Measurements from ENCODE around the gene HSPA8. TPM values are rescaled to one million over a fixed set of nuclear protein-coding genes. Genes with fewer than 3 reads are reported as not detected.

The HSPA8 gene
- 100 to 1,000 TPM; 799 to 842 TPM for total RNA-seq

- Histone ChIP-seq H3K36me3 (peaks cover 5 to 18% of the 10 kb centered on the region in 2 donors), H3K4me1 (replicated peaks) (peaks cover 18% of the 10 kb centered on the region), H3K4me3 (peak within 1 kb of the TSS; percentile 73 to 91), H3K9me3 (no peaks in the 10 kb centered on the region), H3K27ac (peak within 1 kb of the TSS; percentile 100), H3K27me3 (replicated peaks; ENCODE audit: insufficient read depth) (no peaks in the 10 kb centered on the region)
- DNase-seq (ENCODE audit: low spot score): peak; percentile 60
- no peak for TF ChIP-seq POLR2AphosphoS5 (IDR thresholded peaks at IDR 0.05)
- TF ChIP-seq, protein P1, sequence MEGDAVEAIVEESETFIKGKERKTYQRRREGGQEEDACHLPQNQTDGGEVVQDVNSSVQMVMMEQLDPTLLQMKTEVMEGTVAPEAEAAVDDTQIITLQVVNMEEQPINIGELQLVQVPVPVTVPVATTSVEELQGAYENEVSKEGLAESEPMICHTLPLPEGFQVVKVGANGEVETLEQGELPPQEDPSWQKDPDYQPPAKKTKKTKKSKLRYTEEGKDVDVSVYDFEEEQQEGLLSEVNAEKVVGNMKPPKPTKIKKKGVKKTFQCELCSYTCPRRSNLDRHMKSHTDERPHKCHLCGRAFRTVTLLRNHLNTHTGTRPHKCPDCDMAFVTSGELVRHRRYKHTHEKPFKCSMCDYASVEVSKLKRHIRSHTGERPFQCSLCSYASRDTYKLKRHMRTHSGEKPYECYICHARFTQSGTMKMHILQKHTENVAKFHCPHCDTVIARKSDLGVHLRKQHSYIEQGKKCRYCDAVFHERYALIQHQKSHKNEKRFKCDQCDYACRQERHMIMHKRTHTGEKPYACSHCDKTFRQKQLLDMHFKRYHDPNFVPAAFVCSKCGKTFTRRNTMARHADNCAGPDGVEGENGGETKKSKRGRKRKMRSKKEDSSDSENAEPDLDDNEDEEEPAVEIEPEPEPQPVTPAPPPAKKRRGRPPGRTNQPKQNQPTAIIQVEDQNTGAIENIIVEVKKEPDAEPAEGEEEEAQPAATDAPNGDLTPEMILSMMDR (IDR thresholded peaks at IDR 0.05): no peak
- peak; percentile 96 for TF ChIP-seq POLR2A (IDR thresholded peaks at IDR 0.05)
- under 1% methylated on average over 45 of the region's 45 CpGs for whole genome bisulfite sequencing
- intact Hi-C loops (cut with DNase I): no loop called here
Observed at GRCh38 chr11:123061403-123062157, at the start of gene HSPA8. TSS of gene HSPA8 (minus strand) at chr11:123062136. CDS start at chr11:123061324, 812 bp downstream.

DNA sequence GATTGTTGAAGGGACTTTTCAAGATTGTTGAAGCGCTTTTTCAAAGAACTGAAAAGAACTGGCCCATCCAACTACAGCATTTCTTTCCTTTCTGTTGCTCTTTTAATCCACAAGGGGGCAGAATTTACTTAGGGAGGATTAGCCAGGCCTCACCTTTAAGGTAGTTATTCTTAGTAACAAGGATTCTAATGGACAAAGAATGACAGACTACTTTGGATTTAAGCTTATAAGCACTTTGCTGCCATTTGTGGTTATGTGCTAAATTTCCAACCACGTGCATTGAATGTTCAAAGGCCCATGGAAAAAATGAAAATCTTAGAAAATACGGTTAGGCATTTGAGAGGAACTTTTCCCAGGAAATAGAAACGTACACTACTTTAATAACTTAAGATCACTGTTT is 49.5 kb upstream of the HSPA8 start:
- WGBS: 71% methylated on average over 4 of the region's 4 CpGs
- intact Hi-C loops (cut with DNase I): loop anchor here (5.0 kb wide), 1 partner anchor 136 kb away; no protein-coding TSS in a partner anchor
- Histone ChIP-seq H3K9me3 (no peaks in the 10 kb centered on the region), H3K27ac (no peak overlapping the region), H3K27me3 (replicated peaks; ENCODE audit: insufficient read depth) (no peaks in the 10 kb centered on the region), H3K4me1 (replicated peaks) (no peaks in the 10 kb centered on the region), H3K36me3 (no peaks in the 10 kb centered on the region), H3K4me3 (no peak overlapping the region)
- no peak for TF ChIP-seq POLR2A (IDR thresholded peaks at IDR 0.05)
- TF ChIP-seq, protein P1 (IDR thresholded peaks at IDR 0.05): peak; percentile 23 to 73 (median 68)
- no peak for DNase-seq (ENCODE audit: low spot score)

GRCh38 chr11:123110397-123110796 is 48.5 kb upstream of the HSPA8 start:
- H3K9me3 ChIP-seq: no peaks in the 10 kb centered on the region
- no peaks in the 10 kb centered on the region for H3K27me3 ChIP-seq (replicated peaks; ENCODE audit: insufficient read depth)
- no peak overlapping the region for H3K4me3 ChIP-seq
- WGBS: 71% methylated on average over 8 of the region's 8 CpGs
- no peaks in the 10 kb centered on the region for H3K36me3 ChIP-seq
- no peak overlapping the region for H3K27ac ChIP-seq
- H3K4me1 ChIP-seq (replicated peaks): no peaks in the 10 kb centered on the region
- TF ChIP-seq, protein P1 (IDR thresholded peaks at IDR 0.05): no peak
- TF ChIP-seq POLR2A (IDR thresholded peaks at IDR 0.05) (no peak), POLR2AphosphoS5 (IDR thresholded peaks at IDR 0.05) (no peak)
- DNase-seq (ENCODE audit: low spot score): no peak
- intact Hi-C loops (cut with DNase I): loop anchor here (5.0 kb wide), 1 partner anchor 137 kb away; no protein-coding TSS in a partner anchor

DNA sequence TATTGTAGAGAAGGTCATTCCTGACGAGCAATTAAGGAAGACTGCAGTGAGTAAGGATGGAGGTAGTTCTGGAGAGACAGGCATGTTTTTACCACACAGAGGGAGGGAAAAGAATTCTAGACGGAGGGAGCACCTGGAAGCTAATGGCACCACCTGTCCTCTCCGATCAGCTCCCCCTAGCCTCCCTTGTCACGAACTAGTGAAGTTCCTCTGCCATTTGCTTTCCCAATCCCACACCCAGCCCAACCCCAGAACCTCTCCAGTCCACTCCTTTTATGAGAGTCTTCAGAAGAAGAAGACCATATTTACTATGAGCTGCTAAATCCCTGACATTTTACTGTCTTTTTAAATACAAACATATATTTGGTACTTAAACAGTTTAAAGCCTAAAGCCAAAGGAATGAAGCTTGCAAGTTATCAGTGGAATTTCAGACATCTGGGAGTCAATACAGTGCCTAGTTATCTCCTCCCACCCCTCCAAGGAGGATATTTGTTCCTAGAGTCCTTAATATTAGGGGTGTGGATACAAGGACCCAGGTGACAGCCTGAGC is 46.1 kb upstream of the HSPA8 start:
- DNase-seq (ENCODE audit: low spot score): no peak
- Histone ChIP-seq H3K27ac (no peak overlapping the region), H3K9me3 (no peaks in the 10 kb centered on the region), H3K36me3 (no peaks in the 10 kb centered on the region), H3K4me3 (no peak overlapping the region), H3K27me3 (replicated peaks; ENCODE audit: insufficient read depth) (no peaks in the 10 kb centered on the region), H3K4me1 (replicated peaks) (no peaks in the 10 kb centered on the region)
- WGBS: 80% methylated on average over 4 of the region's 4 CpGs
- intact Hi-C loops (cut with DNase I): no loop called here
- TF ChIP-seq POLR2AphosphoS5 (IDR thresholded peaks at IDR 0.05): no peak
- TF ChIP-seq, protein P1 (IDR thresholded peaks at IDR 0.05): no peak
- no peak for TF ChIP-seq POLR2A (IDR thresholded peaks at IDR 0.05)
